K562 (cell line): Measurements from ENCODE around the gene TLE4. TPM values are rescaled to one million over a fixed set of nuclear protein-coding genes. Genes with fewer than 3 reads are reported as not detected.
"Not testable (repeated sequence)": the region's sequence is repeated elsewhere in the genome, so short reads cannot be mapped to it uniquely, and the experiment has no call there.

ENCODE experiments used
- ATAC-seq: fragments of 200-7000 bp; cut with Tn5 transposase; 3 replicates; pipeline ENCODE4 v1.9.1; 2020; ENCODE audit warnings: moderate library complexity
- BruUV-seq: library from RNA; stranded (reverse); fragments of 400-500 nt; replicated peaks from 2 replicates; lab custom pipeline; 2021; lab: Mats Ljungman, UMichigan
- CTCF ChIA-PET: fragments of 300-600 bp; formaldehyde crosslinking; extraction: SDS; loops from one replicate; lab custom pipeline; 2021; ENCODE audit warnings: low intra/inter-chr PET ratio; lab: Yijun Ruan, JAX
- POLR2A ChIA-PET: fragments of 300-600, 350-650 bp; sonication (Branson Sonifier 250); formaldehyde crosslinking; extraction: SDS; loops from one replicate; lab custom pipeline; 2021; ENCODE audit warnings: antibody characterized with exemption, inconsistent platforms; lab: Yijun Ruan, JAX
- DNase-seq, 4 experiments: peaks; one replicate each; pipeline versions ENCODE4 v3.0.0 to v3.0.0-alpha.2; 2011 to 2018; ENCODE audit warnings: low spot score in 3 of 4, mixed read lengths in 3 of 4; ENCODE audit errors: extremely low read depth in 1 of 4
- FAIRE-seq: peaks from 2 replicates; lab custom pipeline; 2011; peaks lifted over from hg19 to GRCh38; lab: Jason Lieb, UNC
- H2AFZ ChIP-seq: 2 replicates; pipeline ENCODE4 v1.6.0; 2011; ENCODE audit warnings: low read depth, low read length, control low read depth, inconsistent platforms
- H3K27ac ChIP-seq: fragments of 200-600 bp; 3 replicates; pipeline ENCODE4 v1.8.0; 2011; ENCODE audit warnings: low read depth, mild to moderate bottlenecking, control low read depth, inconsistent platforms, low read length, moderate library complexity, mixed read lengths; ENCODE audit errors: extremely low read depth
- H3K27me3 ChIP-seq, 2 experiments: fragments of 300-600 bp in 1 of 2; 2 replicates in 1 of 2; 3 replicates in 1 of 2; pipeline versions ENCODE4 v1.6.0 to v1.8.0; 2011; ENCODE audit warnings: inconsistent platforms in 2 of 2, low read length in 2 of 2, mild to moderate bottlenecking in 1 of 2, mixed read lengths in 1 of 2, moderate library complexity in 1 of 2; ENCODE audit not compliant: control insufficient read depth in 2 of 2, insufficient read depth in 2 of 2
- H3K36me3 ChIP-seq: fragments of 300-600 bp; 3 replicates; pipeline ENCODE4 v1.8.0; 2011; ENCODE audit warnings: mild to moderate bottlenecking, low read length, inconsistent platforms; ENCODE audit not compliant: control insufficient read depth, insufficient read depth
- H3K4me1 ChIP-seq, 2 experiments: fragments of 200-600 bp in 1 of 2; replicated peaks in 1 of 2; 2 replicates in 1 of 2; 3 replicates in 1 of 2; pipeline versions ENCODE4 v1.5.1 to v1.8.0; 2011; ENCODE audit warnings: inconsistent platforms in 2 of 2, low read length in 2 of 2, mild to moderate bottlenecking in 1 of 2, mixed read lengths in 1 of 2, moderate library complexity in 1 of 2; ENCODE audit not compliant: control insufficient read depth in 2 of 2, insufficient read depth in 2 of 2
- H3K4me2 ChIP-seq: 2 replicates; pipeline ENCODE4 v1.6.1; 2011; ENCODE audit warnings: low read length, control low read depth, inconsistent platforms, mixed read lengths; ENCODE audit not compliant: insufficient read depth
- H3K4me3 ChIP-seq: fragments of 200-600 bp; sonication (generic), shearing (Covaris generic); 2 replicates; pipeline ENCODE4 v1.5.1; 2016; ENCODE audit warnings: control low read depth, inconsistent platforms
- H3K79me2 ChIP-seq: fragments of 200-600 bp; 3 replicates; pipeline ENCODE4 v1.8.0; 2011; ENCODE audit warnings: low read length, inconsistent platforms; ENCODE audit not compliant: control insufficient read depth, insufficient read depth
- H3K9ac ChIP-seq, 2 experiments: 2 replicates each; pipeline versions ENCODE4 v1.6.0 to v1.6.1; 2011; ENCODE audit warnings: low read depth in 2 of 2, low read length in 2 of 2, control low read depth in 1 of 2, inconsistent platforms in 1 of 2, mild to moderate bottlenecking in 1 of 2, mixed read lengths in 1 of 2; ENCODE audit not compliant: insufficient read depth in 1 of 2
- H3K9me1 ChIP-seq: one replicate; pipeline ENCODE4 v1.6.0; 2011; ENCODE audit warnings: inconsistent platforms, mild to moderate bottlenecking, low read length, moderate library complexity; ENCODE audit not compliant: control insufficient read depth, insufficient read depth
- H3K9me3 ChIP-seq: replicated peaks from 2 replicates; pipeline ENCODE4 v1.5.1; 2011; ENCODE audit warnings: low read depth, low read length, inconsistent platforms; ENCODE audit not compliant: control insufficient read depth, insufficient read depth
- H4K20me1 ChIP-seq: replicated peaks from 2 replicates; pipeline ENCODE4 v1.6.1; 2011; ENCODE audit warnings: low read length, inconsistent platforms, mixed read lengths; ENCODE audit not compliant: control insufficient read depth, insufficient read depth
- KDM5B ChIP-seq: fragments of 200-600 bp; sonication (generic); IDR thresholded peaks from 2 replicates; pipeline ENCODE4 v1.6.1; 2012; ENCODE audit warnings: low read depth, mild to moderate bottlenecking, moderate library complexity, low read length, control low read depth, inconsistent platforms; ENCODE audit not compliant: insufficient replicate concordance
- MAX ChIP-seq: sonication (generic); formaldehyde crosslinking; IDR thresholded peaks from 2 replicates; pipeline ENCODE4 v1.9.0; 2022; ENCODE audit warnings: mild to moderate bottlenecking, missing genetic modification reagents
- MAZ ChIP-seq, 2 experiments: fragments of 450-650 bp in 1 of 2; sonication (generic) in 1 of 2; formaldehyde crosslinking; IDR thresholded peaks in 1 of 2; conservative IDR thresholded peaks in 1 of 2; 2 replicates each; pipeline versions ENCODE4 v1.4.0 to v1.5.0; 2020; ENCODE audit warnings: mild to moderate bottlenecking in 1 of 2, missing genetic modification reagents in 1 of 2
- PHTF2 ChIP-seq: fragments of 250-450 bp; sonication (Bioruptor Pico); IDR thresholded peaks from 2 replicates; pipeline ENCODE4 v1.5.0; 2021; ENCODE audit warnings: mild to moderate bottlenecking
- SRSF7 ChIP-seq: fragments of 200-400 bp; formaldehyde crosslinking; optimal IDR thresholded peaks from 2 replicates; pipeline ENCODE3; 2017; ENCODE audit warnings: mild to moderate bottlenecking, low read depth, low read length
- USF1 ChIP-seq: sonication (generic); formaldehyde crosslinking; IDR thresholded peaks from 2 replicates; pipeline ENCODE4 v1.9.0; 2022; ENCODE audit warnings: mild to moderate bottlenecking, missing genetic modification reagents
- ZC3H11A ChIP-seq: IDR thresholded peaks from 2 replicates; pipeline ENCODE4 v1.6.1; 2012; ENCODE audit warnings: low read depth, low read length, improper control_type of control experiment
- ZNF212 ChIP-seq: fragments of 450-650 bp; formaldehyde crosslinking; IDR thresholded peaks from 2 replicates; pipeline ENCODE4 v1.4.0; 2020; ENCODE audit warnings: mild to moderate bottlenecking
- ZNF316 ChIP-seq: fragments of 450-650 bp; IDR thresholded peaks from 2 replicates; pipeline ENCODE4 v1.6.1; 2016
- ZNF583 ChIP-seq: fragments of 250-450 bp; sonication (Bioruptor Pico); IDR thresholded peaks from 2 replicates; pipeline ENCODE4 v1.4.0; 2020
- WGBS: fragments of 100-300 bp; shearing (Covaris generic); methylation state at CpG from one replicate; pipeline ENCODE4 v1.1.6; 2016; ENCODE audit warnings: low coverage, mixed read lengths; ENCODE audit not compliant: insufficient coverage; ENCODE audit errors: missing lambda C conversion rate; 5-methylcytosine and 5-hydroxymethylcytosine counted together
- in situ Hi-C: fragments of 300-500 bp; cut with MboI; formaldehyde crosslinking; loops from 4 replicates; pipeline ENCODE4 v1.15.0; 2018; ENCODE audit warnings: inconsistent platforms, mixed read lengths
- intact Hi-C: fragments of 100-400 bp; cut with micrococcal nuclease; formaldehyde crosslinking; loops from 2 replicates; pipeline ENCODE4 v1.14.2; 2022
- polyA plus RNA-seq, 8 experiments: library from polyadenylated mRNA; depleted of rRNA in 4 of 8; stranded (reverse) in 5 of 8; unstranded in 3 of 8; fragments of >200 nt; fragmentation: Nextera tagmentation in 2 of 8; fragmentation: Illumina TruSeq in 1 of 8; extraction: Ambion mirVana in 2 of 8; extraction: Trizol in 1 of 8; gene quantifications; 2 replicates each; pipeline versions ENCODE4 v1.2.1 to v1.2.3, GENCODE V29; 2011 to 2014; ENCODE audit warnings: inconsistent platforms in 1 of 8, missing spikeins in 1 of 8
- total RNA-seq, 7 experiments: library from RNA; depleted of rRNA in 6 of 7; stranded (reverse); fragments of >200 nt in 6 of 7; fragmentation: Illumina TruSeq in 2 of 7; extraction: Trizol in 2 of 7; gene quantifications; 2 replicates each; pipeline versions ENCODE4 v1.2.1 to v1.2.3, GENCODE V29; 2011 to 2021; ENCODE audit warnings: low replicate concordance in 1 of 7

The TLE4 gene
- total and polyA plus RNA-seq, 9 of the 15 experiments (the other 6 are each of a cell fraction or from before 2014, with no cell fraction given): 1.1 to 8.8 (median 5.7) TPM

- TF ChIP-seq MAX (CRISPR knock-in tag): no peak
- TF ChIP-seq USF1 (CRISPR knock-in tag): no peak
- no peak for TF ChIP-seq SRSF7
- TF ChIP-seq MAZ (CRISPR knock-in tag; conservative IDR thresholded peaks at IDR 0.05 in 1 of 2, IDR thresholded peaks at IDR 0.05 in 1 of 2): no peak
- TF ChIP-seq ZC3H11A: no peak
- no peak for TF ChIP-seq ZNF583 (CRISPR knock-in tag)
- TF ChIP-seq ZNF212 (CRISPR knock-in tag): no peak
- TF ChIP-seq KDM5B: no peak
These were observed 79.6 kb downstream of the TLE4 start (continued) for GRCh38 chr9:79651251-79651795.

- H3K9me1 ChIP-seq: no peaks in the 10 kb centered on the region
- ChIA-PET POLR2A (no interaction called here), CTCF (no interaction called here)
- no peak overlapping the region for H3K4me3 ChIP-seq
- H3K9me3 ChIP-seq: no peaks in the 10 kb centered on the region
- no peaks in the 10 kb centered on the region for H3K36me3 ChIP-seq
- DNase-seq (no peak), FAIRE-seq (no peak), ATAC-seq (no peak)
- no peaks in the 10 kb centered on the region for H4K20me1 ChIP-seq
- H3K79me2 ChIP-seq: no peaks in the 10 kb centered on the region
- TF ChIP-seq PHTF2 (no peak), ZNF316 (no peak)
- no CpG with 5 or more reads among the region's 3 CpGs for whole genome bisulfite sequencing
- no peaks in the 10 kb centered on the region for H3K27me3 ChIP-seq
- H3K4me2 ChIP-seq: no peak overlapping the region
- no peak overlapping the region for H2AFZ ChIP-seq
- in situ Hi-C loops (no loop called here), intact Hi-C loops (no loop called here)
- no peaks in the 10 kb centered on the region for H3K4me1 ChIP-seq
- H3K27ac ChIP-seq: no peak overlapping the region
- BruUV-seq: no TSS peak
- no peak overlapping the region for H3K9ac ChIP-seq
These were observed 80.8 kb downstream of the TLE4 start for GRCh38 chr9:79652598-79652997.

- intact Hi-C loops, ATAC-seq, BruUV-seq, H3K9me1 ChIP-seq, H3K27ac ChIP-seq, H3K27me3 ChIP-seq, CTCF ChIA-PET, H2AFZ ChIP-seq, FAIRE-seq, H3K9ac ChIP-seq, H4K20me1 ChIP-seq, H3K4me1 ChIP-seq, POLR2A ChIA-PET, H3K79me2 ChIP-seq, H3K4me2 ChIP-seq, H3K36me3 ChIP-seq, H3K4me3 ChIP-seq, in situ Hi-C loops, DNase-seq, H3K9me3 ChIP-seq: not testable (repeated sequence)
- 35% methylated on average over 12 of the region's 13 CpGs for WGBS
These were observed 83.0 kb downstream of the TLE4 start for GRCh38 chr9:79654591-79655382.
